HG03571 (cell line): ENCODE data around the gene CELF2.

Experiments used
- ATAC-seq: cut with Tn5 transposase; IDR thresholded peaks from one replicate; pipeline ENCODE4 v1.9.1; 2021; ENCODE audit not compliant: unreplicated experiment

CELF2 gene

DNA sequence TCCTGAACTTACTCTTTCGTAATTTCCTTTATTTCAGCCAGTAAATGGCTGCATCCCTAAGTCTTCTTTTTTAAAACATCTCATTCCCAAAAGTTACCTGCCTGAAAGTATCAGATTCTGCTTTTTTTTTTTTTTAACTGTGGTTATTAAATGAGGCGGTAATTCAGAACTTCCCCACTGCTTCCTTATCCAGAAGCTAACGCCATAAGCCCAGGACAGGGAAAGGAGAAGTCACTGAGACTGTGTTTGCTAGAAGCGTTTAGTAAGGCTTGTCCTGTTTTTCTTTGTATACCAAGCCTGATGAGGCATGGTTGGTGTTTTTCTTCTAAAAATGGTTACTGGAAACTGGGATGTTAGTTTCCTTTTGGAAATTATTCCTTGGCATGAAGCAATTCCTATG, 197.8 kb downstream of the CELF2 start:
- ATAC-seq, result no peak

DNA sequence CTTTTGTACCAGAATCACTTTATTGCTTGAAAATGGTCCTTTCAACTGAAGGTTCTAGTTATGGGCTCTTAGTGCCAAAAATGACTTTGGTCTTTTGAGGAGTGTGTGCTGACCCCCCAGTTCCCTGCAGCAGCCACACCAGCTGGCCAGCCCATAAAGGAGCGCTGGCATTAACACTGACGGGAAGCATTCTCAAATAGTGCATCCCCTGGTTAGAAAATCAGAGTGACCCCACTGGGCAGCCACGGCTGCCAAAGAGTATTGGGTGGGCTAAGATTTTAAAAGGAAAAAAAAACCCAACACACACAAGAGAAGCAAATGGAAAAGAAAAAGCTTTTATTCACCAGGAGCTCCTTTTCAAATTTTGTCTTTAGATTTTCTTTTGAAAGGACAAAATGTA, 199.8 kb downstream of the CELF2 start:
- ATAC-seq, result no peak

DNA sequence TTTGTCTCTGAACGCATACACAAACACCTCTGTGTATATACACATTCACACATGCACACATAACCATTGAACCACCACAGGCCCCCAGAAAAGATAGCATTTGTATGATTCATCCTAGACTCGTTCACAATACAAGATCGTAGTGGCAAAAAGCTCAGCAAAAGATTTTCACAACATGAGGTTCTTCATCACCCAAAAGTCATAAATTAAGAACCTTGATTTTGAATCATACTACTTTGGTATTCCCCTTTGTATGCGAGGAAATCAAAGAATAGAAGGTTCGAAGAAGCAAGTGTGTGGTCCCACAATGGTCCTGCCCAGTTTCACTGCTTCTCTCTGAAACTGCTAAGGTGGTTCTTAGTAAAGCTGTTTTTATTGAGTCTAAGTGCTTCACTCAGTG, 200.7 kb downstream of the CELF2 start:
- ATAC-seq, result no peak

GRCh38 chr10:11219431-11219830, 201.8 kb downstream of the CELF2 start:
- no peak for ATAC-seq

DNA sequence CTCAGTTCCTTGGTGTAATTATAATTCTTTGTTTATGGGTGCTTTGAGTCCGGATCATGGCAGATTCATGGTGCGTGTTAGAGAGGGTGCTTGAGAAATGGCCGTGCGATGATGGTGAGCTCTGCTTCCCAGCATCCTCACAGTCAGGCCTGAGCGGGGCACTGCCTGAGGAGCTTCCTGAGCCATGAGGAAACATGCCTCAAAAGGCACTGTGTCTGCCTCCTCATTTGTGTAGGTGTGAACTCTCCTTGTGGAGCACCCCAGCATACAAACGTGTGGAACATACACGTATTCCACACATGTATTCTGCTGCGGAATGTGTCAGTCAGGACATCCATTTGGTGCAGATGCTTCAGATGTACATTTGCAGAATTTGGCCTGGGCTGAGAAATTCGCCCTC, 205.4 kb downstream of the CELF2 start:
- ATAC-seq, result no peak

GRCh38 chr10:11223507-11224140, 206.0 kb downstream of the CELF2 start:
- no peak for ATAC-seq

GRCh38 chr10:11224321-11224720, 206.6 kb downstream of the CELF2 start:
- no peak for ATAC-seq

DNA sequence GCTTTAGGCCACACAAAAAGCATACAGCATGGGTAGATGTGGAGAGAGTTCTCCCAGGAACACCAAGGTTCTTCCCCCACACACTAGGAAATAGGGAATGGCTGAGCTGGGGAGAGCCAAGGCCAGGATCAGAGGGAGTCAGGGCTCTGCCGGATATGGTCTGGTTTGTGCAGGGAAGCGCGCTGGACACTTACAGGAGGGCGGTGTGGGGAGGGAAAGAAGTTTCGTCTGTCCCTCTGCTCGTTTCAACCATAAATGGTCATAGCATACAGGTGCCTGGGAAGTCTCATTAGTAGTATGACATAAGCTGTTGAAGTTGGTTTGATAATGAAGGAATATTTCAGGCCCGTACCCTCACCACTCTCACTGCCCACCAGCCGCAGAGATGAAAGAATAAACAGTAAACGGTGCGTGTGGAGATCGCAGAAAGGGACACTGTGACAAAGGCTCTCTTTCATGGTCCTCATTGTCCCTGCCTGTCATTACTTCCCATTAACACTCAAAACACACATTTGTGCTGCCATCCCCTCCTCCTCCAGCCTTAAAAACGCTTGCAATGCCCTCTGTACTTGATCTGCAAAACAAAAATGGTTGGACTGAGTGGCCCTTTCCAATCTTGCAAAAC, 207.2 kb downstream of the CELF2 start:
- ATAC-seq, result no peak

- peak; percentile 43 for ATAC-seq
Measured at GRCh38 chr10:11225935-11226334, 208.3 kb downstream of the CELF2 start.

- ATAC-seq, result peak; percentile 52
Measured at GRCh38 chr10:11227103-11227502, 209.4 kb downstream of the CELF2 start.

GRCh38 chr10:11229893-11230292, 212.2 kb downstream of the CELF2 start:
- ATAC-seq, result no peak

DNA sequence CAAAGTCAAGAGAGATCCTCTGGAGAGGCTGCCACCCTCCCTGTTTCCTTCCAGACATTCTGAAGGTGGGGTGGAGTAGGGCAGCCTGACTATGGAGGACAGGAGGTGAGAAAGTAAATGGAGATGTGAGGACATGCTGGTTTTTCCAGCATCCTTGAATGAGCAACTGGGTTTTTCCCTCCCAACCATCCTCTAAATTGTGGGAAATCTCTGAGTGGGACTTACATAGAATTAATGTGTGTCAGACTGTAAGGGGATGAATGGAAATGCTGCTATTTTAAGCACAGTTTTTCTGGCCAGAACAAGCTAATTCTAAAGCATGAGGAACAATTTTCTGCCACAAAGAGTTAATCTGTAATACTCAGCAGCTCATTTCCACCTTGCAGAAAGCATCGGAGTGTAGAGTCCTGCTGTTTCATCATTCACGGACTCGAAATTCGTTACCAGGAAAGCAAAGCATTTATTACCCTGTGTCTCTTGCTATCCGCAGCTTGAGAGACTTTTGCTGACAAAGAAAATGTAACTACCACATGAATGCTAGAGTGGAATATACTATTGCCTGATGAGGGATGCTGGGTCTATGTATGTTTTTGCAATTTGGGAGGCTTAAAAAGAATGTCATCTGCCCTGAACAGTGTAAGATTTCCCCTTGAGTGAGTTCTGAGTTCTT, 213.0 kb downstream of the CELF2 start:
- no peak for ATAC-seq

DNA sequence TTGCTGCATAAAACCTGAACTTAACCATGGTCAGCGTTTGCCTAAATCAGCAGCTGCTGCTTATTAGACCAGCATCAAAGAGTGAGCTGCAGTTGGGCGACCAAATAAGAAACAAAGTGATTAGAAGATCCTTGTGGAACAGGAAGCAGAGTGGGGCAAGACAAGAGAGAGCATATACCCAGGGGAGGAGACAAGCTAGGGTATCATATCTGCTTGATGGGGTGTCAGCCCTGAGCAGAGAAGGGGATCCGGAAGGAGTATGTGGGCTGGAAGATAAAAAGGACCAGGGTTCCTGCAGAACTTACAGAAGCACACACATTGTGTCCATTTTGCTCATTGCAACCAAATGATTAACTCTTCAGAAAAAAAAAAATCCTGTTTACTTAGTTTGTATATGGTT, 213.6 kb downstream of the CELF2 start:
- no peak for ATAC-seq

- ATAC-seq, result no peak
Measured at GRCh38 chr10:11232222-11232961, 214.7 kb downstream of the CELF2 start.

DNA sequence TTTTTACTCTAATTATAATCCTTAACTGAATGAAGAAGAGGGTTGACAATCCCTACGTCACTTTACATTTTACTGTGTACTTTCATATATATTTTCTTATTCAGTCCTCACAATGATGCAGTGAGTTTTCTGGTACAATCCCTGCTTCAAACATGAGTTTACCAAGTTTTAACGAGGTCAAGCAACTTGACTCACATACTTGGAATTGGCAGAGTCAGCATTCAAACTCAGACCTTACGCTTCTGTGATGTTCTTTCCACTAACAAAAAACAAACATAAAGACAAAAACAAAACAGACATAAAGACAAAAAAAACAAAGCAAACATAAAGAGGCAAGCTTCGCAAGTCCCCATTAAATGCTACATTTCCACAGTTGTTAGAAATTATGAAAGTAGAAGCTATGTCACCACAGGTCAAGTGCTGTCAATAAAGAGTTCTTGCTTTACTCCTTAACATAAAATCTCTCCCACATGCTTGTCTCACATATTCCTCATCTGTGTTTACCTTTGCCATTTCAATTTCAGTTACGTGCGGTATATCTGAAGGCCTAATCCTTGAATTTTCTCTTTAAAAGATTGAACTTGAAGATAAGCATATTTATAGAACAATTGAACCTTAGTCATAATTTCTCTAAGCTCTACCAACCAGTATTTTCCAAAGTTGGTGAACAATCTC, 217.3 kb downstream of the CELF2 start:
- no peak for ATAC-seq

DNA sequence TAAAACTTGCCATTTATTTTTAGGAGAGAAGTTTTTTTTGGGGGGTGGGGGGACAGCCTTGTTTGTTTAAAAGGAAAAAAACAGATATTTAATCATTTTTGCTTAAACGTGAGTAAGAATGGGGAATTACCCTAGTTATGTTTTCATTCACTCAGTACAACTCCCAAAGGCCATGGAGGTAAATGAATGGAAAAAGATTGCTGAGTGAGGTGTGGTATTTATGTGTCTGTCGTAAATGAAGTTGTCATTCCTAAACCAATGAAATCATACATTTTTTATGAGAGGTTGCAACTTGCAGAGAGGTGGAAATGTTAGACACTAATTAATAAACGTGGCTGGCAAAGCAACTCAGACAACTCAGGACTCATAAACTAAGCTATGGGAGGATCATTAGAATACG, 218.1 kb downstream of the CELF2 start:
- ATAC-seq, result no peak

- peak; percentile 88 for ATAC-seq
Measured at GRCh38 chr10:11236234-11236633, 218.6 kb downstream of the CELF2 start.

DNA sequence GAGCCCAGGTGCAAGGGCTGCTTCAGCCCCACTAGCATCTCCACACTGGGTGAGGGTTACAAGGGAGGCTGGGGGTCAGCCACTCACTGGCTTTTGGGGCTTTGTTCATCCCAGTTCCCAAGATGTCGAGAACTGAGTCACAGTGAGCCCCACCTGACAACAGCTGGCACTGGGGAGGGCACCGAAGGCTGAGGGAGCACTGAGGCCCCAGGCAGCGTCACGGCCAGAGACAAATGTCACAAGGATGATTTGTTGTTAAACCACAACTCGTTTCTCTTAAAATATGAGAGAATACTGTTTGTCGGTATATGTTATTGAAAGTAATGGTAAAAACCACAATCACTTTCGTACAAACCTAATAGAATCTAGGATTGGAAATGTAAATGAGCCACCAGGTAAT, 219.9 kb downstream of the CELF2 start:
- no peak for ATAC-seq

GRCh38 chr10:11238893-11239292, 221.2 kb downstream of the CELF2 start:
- ATAC-seq, result no peak

DNA sequence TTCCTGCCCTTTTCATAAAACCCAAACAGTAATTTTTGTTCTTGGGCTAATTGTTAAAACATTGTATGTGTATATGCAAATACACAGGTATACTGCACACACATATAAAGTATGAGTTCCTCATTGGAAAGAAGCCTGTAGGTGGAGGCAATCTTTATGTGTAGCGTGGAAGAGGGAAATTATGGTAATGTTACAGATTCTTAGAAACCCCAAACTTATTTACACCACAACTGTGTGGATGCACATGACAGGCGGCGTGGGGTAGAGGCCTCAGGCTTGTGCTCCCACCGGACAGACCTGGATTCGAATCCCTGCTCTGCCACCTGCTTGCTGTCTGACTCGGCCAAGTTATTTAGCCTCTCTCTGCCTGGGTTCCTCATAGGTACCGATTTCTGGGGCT, 223.0 kb downstream of the CELF2 start:
- ATAC-seq, result no peak
